Lower lobe of right lung (tissue), 2 donors: Measurements from ENCODE around the gene HOXA13. TPM values are rescaled to one million over a fixed set of nuclear protein-coding genes. Genes with fewer than 3 reads are reported as not detected.
A peak's percentile ranks its signal among the peaks of the same experiment; 100 is the strongest.

Experiments used
- ATAC-seq, 2 donors: fragments of 200-7000 bp; cut with Tn5 transposase; one replicate each; pipeline ENCODE4 v1.9.1; 2020 to 2022; ENCODE audit warnings: mild to moderate bottlenecking in 2 of 2, moderate library complexity in 2 of 2
- DNase-seq: peaks from one replicate; pipeline ENCODE4 v3.0.0-alpha.2; 2020
- H3K27ac ChIP-seq: fragments of 200-600 bp; one replicate; pipeline ENCODE4 v1.8.0; 2022
- H3K27me3 ChIP-seq: fragments of 200-600 bp; one replicate; pipeline ENCODE4 v1.8.0; 2022; ENCODE audit warnings: low read depth
- H3K36me3 ChIP-seq: fragments of 200-600 bp; one replicate; pipeline ENCODE4 v1.8.0; 2022; ENCODE audit warnings: mild to moderate bottlenecking
- H3K4me1 ChIP-seq: fragments of 200-600 bp; one replicate; pipeline ENCODE4 v1.8.0; 2022
- H3K4me3 ChIP-seq: fragments of 200-600 bp; one replicate; pipeline ENCODE4 v1.8.0; 2022; ENCODE audit warnings: mild to moderate bottlenecking
- H3K9me3 ChIP-seq: fragments of 200-600 bp; one replicate; pipeline ENCODE4 v1.8.0; 2022
- intact Hi-C: fragments of 100-400 bp; cut with DNase I; formaldehyde crosslinking; loops from one replicate; pipeline ENCODE4 v1.11.0; 2022
- total RNA-seq: library from RNA; stranded (reverse); fragmentation: NEBNext Ultra II Directional; extraction: Animal tissue kit (Norgen Biotek cat#: 25700); gene quantifications from one replicate; pipeline ENCODE4 v1.2.1, GENCODE V29; 2021
- TF ChIP-seq, protein P1 (sequence below): fragments of 200-600 bp; IDR thresholded peaks from one replicate; pipeline ENCODE4 v1.8.0; 2022; ENCODE audit warnings: antibody characterized with exemption, mild to moderate bottlenecking
- donor health status: DM: no; HTN: yes; CAD: no; lungs with severe emphysema.

Gene HOXA13
- total RNA-seq, 1 donor from 2014 or later = not detected

DNA sequence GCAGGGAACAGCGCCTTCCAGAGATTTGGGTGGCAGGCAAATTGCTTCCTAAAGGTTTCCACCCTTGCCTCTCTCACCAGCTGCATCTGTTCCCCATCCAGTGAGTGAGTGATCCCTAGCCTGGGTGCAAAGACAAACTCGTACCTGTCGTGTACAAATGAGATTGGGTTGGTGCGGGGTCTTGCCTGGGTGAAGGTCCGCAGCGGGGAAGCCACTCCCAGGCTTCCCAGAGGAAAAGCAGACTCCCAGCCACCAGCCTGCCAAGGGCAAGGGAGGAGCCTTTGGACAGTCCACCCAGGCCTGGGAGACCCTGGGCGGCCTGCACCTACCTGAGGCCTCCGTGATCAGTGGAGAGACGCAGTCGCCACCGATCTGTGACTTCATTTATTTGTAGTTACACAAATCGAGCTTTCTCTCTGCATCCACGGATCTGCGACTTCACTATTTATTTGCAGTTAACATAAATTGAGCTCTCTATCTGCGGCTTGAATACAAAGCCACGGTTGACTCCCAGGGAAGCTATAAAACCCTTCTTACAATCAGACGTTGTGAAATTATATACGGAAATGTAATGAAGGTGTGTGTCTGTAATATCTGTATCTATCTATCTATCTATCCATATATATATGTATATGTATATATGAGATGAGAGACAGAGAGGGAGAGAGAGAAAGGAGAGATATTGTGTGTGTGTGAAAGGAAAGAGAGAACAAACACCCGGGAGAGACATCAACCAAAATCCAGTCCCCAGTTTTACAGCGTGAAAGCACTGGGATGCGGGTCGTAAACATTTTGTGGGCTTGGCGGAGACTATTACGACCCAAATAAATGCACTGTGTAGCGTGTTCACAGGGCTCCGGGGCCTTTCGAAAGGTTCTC, 40.4 kb downstream of the HOXA13 start:
- Histone ChIP-seq H3K4me1 (peaks cover 50% of the 10 kb centered on the region), H3K9me3 (no peaks in the 10 kb centered on the region), H3K36me3 (no peaks in the 10 kb centered on the region), H3K27me3 (peaks cover 95% of the 10 kb centered on the region), H3K4me3 (peak overlapping the region; percentile 63), H3K27ac (no peak overlapping the region)
- ATAC-seq = no peak
- intact Hi-C loops = loop anchor here (10.0 kb wide), 1 partner anchor 785 kb away; no protein-coding TSS in a partner anchor
- TF ChIP-seq, protein P1, sequence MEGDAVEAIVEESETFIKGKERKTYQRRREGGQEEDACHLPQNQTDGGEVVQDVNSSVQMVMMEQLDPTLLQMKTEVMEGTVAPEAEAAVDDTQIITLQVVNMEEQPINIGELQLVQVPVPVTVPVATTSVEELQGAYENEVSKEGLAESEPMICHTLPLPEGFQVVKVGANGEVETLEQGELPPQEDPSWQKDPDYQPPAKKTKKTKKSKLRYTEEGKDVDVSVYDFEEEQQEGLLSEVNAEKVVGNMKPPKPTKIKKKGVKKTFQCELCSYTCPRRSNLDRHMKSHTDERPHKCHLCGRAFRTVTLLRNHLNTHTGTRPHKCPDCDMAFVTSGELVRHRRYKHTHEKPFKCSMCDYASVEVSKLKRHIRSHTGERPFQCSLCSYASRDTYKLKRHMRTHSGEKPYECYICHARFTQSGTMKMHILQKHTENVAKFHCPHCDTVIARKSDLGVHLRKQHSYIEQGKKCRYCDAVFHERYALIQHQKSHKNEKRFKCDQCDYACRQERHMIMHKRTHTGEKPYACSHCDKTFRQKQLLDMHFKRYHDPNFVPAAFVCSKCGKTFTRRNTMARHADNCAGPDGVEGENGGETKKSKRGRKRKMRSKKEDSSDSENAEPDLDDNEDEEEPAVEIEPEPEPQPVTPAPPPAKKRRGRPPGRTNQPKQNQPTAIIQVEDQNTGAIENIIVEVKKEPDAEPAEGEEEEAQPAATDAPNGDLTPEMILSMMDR = no peak
- no peak for DNase-seq

DNA sequence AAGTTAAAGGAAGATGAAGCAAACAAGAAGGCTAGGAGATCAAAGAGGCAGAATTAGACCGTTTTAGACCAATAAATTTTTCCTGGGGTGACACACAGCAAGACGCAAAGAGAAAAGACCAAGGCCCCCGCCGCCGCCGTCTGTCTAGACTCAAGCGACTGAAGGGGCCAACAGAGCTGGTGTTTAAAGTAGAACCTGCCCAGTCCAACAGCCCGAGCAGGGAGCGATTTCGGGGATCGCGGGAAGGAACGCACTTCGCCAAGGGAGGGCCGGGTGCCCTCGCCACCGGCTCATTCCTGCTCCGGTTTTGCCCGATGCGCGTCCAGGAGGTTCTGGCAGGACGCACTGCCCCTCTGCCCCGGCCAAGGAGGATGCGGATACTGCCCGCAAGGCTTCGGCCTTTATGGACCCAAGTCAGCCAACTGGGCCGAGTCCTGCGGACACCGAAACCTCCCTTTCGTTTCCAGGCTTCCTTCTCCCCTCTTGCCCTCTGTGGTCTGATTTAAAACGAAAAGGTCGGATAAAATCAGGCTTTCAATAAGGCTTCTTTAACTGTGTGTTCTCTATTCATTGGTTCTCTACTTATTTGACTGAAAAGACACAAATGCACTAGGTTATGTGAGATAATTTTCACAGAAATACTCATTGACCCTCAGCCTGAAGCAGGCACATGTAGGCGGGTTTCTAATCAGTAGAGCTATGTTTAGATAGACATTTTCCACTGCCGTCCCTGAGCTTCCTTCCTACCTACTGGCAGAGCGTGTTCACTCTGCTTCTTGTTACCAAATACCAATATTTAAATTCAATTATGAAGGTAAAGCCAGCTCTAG, 41.2 kb downstream of the HOXA13 start:
- Histone ChIP-seq H3K27ac (no peak overlapping the region), H3K27me3 (peaks cover 95% of the 10 kb centered on the region), H3K9me3 (no peaks in the 10 kb centered on the region), H3K4me3 (no peak overlapping the region), H3K36me3 (no peaks in the 10 kb centered on the region), H3K4me1 (peaks cover 44% of the 10 kb centered on the region)
- no peak for ATAC-seq
- TF ChIP-seq, protein P1 = no peak
- no peak for DNase-seq
- intact Hi-C loops = loop anchor here (10.0 kb wide), 1 partner anchor 784 kb away; no protein-coding TSS in a partner anchor

DNA sequence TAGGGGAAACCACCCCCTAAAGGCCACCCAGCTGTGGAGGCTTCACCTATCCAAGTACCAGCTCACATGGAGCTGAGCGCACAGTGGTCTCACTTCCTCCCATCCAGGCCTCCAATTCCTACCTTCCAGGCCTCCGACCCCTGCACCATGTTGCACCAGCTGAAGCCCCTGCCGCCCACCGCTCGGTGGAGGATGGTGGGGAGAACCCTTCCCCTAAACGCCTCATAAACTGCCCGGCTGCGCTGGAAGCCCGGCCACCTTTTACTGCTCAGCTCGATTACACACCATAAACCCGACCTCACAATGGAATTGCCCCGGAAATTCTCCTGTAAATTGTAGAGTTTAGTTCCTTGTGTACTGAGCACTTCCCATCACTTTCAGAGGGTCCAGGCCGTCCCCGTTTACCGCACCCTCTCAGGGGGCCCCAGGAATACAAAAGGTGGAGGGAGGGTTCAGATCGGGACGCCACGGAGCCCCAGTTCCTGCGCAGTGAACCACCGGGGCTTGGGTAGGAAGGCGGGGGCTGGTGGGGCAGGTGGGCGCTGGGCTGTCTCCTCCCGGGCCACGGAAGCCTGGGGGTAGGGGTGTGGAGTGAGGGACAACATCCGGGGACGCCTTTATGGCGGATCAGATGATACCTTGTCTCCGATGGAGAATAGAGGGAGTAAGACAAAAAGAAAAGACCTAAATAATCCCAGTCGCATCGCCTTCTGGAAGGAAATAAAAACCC, 42.0 kb downstream of the HOXA13 start:
- intact Hi-C loops = loop anchor here (10.0 kb wide), 1 partner anchor 783 kb away; no protein-coding TSS in a partner anchor
- DNase-seq = no peak
- peaks cover 45% of the 10 kb centered on the region for H3K4me1 ChIP-seq
- no peaks in the 10 kb centered on the region for H3K36me3 ChIP-seq
- H3K4me3 ChIP-seq = no peak overlapping the region
- TF ChIP-seq, protein P1 = no peak
- no peak overlapping the region for H3K27ac ChIP-seq
- peaks cover 95% of the 10 kb centered on the region for H3K27me3 ChIP-seq
- ATAC-seq = no peak
- no peaks in the 10 kb centered on the region for H3K9me3 ChIP-seq

DNA sequence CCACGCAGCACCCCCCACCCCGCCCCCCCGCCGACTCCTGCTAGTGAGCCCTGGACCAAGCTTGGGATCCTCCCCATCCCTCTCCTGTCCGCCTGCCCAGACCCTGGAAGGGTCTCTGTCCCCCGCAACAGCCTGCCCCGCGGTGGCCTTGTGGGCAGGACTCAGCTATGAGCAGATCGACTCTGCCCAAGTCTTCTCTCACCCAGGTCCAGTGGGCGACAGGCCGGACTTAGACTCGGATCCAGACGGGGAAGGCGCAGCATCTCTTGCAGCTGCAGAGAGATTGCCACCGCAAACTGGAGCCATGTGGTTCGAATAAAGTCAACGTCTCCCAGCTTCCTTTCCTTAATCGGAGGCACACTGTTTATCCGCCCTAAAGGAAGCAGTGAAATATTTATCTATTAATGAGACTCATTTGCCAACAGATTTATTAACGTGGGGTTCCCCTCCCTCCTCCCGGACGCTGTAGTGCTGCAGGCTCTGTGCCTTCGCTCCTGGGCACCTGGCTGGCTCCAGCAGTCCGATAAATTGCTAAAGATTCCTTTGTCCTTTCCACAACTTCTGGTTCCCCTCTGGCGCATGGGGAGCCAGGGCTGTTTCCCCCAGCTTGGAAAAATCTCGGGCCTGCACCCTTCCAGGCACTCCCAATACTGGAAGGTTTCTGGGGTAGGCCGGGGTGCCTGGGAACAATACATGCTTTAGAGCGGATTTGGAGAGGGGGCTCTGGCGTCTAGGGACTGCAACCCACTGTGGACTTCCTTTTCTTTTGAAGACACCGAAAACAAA, 42.8 kb downstream of the HOXA13 start:
- TF ChIP-seq, protein P1 = no peak
- Histone ChIP-seq H3K36me3 (no peaks in the 10 kb centered on the region), H3K27me3 (peaks cover 95% of the 10 kb centered on the region), H3K4me1 (peaks cover 53% of the 10 kb centered on the region), H3K27ac (peak overlapping the region; percentile 81), H3K9me3 (no peaks in the 10 kb centered on the region), H3K4me3 (peak overlapping the region; percentile 60)
- intact Hi-C loops = loop anchor here (10.0 kb wide), 1 partner anchor 782 kb away; no protein-coding TSS in a partner anchor
- ATAC-seq (no peak), DNase-seq (no peak)
